Left ventricle myocardium inferior (tissue), 1 donor: ENCODE measurements around the gene IL1F10. TPM values are rescaled to one million over a fixed set of nuclear protein-coding genes. Genes with fewer than 3 reads are reported as not detected.

Source experiments
- DNase-seq: peaks from one replicate; pipeline ENCODE4 v3.0.0-alpha.2; 2020
- H3K27ac ChIP-seq: fragments of 200-600 bp; replicated peaks from 2 replicates; pipeline ENCODE4 v1.8.0; 2021
- H3K27me3 ChIP-seq: fragments of 200-600 bp; 2 replicates; pipeline ENCODE4 v1.8.0; 2021; ENCODE audit warnings: low read depth
- H3K36me3 ChIP-seq: fragments of 200-600 bp; 2 replicates; pipeline ENCODE4 v1.8.0; 2021
- H3K4me1 ChIP-seq: fragments of 200-600 bp; 2 replicates; pipeline ENCODE4 v1.8.0; 2021
- H3K4me3 ChIP-seq: fragments of 200-600 bp; 2 replicates; pipeline ENCODE4 v1.8.0; 2021; ENCODE audit warnings: mild to moderate bottlenecking, moderate library complexity
- H3K9me3 ChIP-seq: fragments of 200-600 bp; replicated peaks from 2 replicates; pipeline ENCODE4 v1.8.0; 2021
- CTCF ChIP-seq: fragments of 200-600 bp; IDR thresholded peaks from 2 replicates; pipeline ENCODE4 v1.8.0; 2021; ENCODE audit warnings: antibody characterized with exemption, mild to moderate bottlenecking, borderline replicate concordance
- intact Hi-C: fragments of 100-400 bp; cut with micrococcal nuclease; formaldehyde crosslinking; loops from one replicate; pipeline ENCODE4 v1.11.0; 2022
- total RNA-seq: library from RNA; stranded (reverse); fragmentation: NEBNext Ultra II Directional; extraction: Animal tissue kit (Norgen Biotek cat#: 25700); gene quantifications from one replicate; pipeline ENCODE4 v1.2.1, GENCODE V29; 2021
- donor health status: DM: no; HTN: yes; CAD: no; lungs with severe emphysema.

The IL1F10 gene
- total RNA-seq, 1 donor from 2014 or later = not detected

- H3K27me3 ChIP-seq = peaks cover 15% of the 10 kb centered on the region
- DNase-seq = no peak
- intact Hi-C loops = no loop called here
- H3K4me3 ChIP-seq = no peak overlapping the region
- H3K4me1 ChIP-seq = peaks cover 12% of the 10 kb centered on the region
- no peak overlapping the region for H3K27ac ChIP-seq
- H3K36me3 ChIP-seq = no peaks in the 10 kb centered on the region
- TF ChIP-seq CTCF = no peak
- no peaks in the 10 kb centered on the region for H3K9me3 ChIP-seq
These were observed 54.6 kb downstream of the IL1F10 start for GRCh38 chr2:113122364-113122763.

- TF ChIP-seq CTCF = no peak
- Histone ChIP-seq H3K27ac (no peak overlapping the region), H3K4me1 (peaks cover 12% of the 10 kb centered on the region), H3K4me3 (no peak overlapping the region), H3K36me3 (no peaks in the 10 kb centered on the region), H3K27me3 (peaks cover 11% of the 10 kb centered on the region), H3K9me3 (no peaks in the 10 kb centered on the region)
- intact Hi-C loops = no loop called here
- DNase-seq = no peak
These were observed 56.0 kb downstream of the IL1F10 start for GRCh38 chr2:113123726-113124125.

- no peaks in the 10 kb centered on the region for H3K9me3 ChIP-seq
- peaks cover 11% of the 10 kb centered on the region for H3K27me3 ChIP-seq
- intact Hi-C loops = no loop called here
- H3K4me3 ChIP-seq = no peak overlapping the region
- H3K27ac ChIP-seq = no peak overlapping the region
- H3K36me3 ChIP-seq = no peaks in the 10 kb centered on the region
- no peak for TF ChIP-seq CTCF
- peaks cover 12% of the 10 kb centered on the region for H3K4me1 ChIP-seq
- no peak for DNase-seq
These were observed 56.6 kb downstream of the IL1F10 start for GRCh38 chr2:113124181-113124961.

Other genes starting within 250 kb of the IL1F10 start
- gene IL1B, start 231.2 kb upstream of the IL1F10 start, total RNA-seq = 0.27 TPM
- gene IL37, start 156.8 kb upstream of the IL1F10 start, total RNA-seq = not detected
- gene IL36G, start 90.0 kb upstream of the IL1F10 start, total RNA-seq = not detected
- not detected for gene IL36A, start 62.5 kb upstream of the IL1F10 start, total RNA-seq
- gene IL36B, start 15.1 kb upstream of the IL1F10 start, total RNA-seq = not detected
- not detected for gene IL36RN, start 8.8 kb upstream of the IL1F10 start, total RNA-seq
- 0.33 TPM for gene IL1RN, start 59.6 kb downstream of the IL1F10 start, total RNA-seq
- gene PSD4, start 106.0 kb downstream of the IL1F10 start, total RNA-seq = 2.2 TPM
- gene PAX8, start 211.0 kb downstream of the IL1F10 start, total RNA-seq = 0.44 TPM